ENCODE data around the gene GPX8.

The GPX8 gene

GRCh38 chr5:55159763-55160492 is at the start of gene GPX8:
Gene GPX8, plus strand, starts transcription at chr5:55160171. Its CDS starts 22 bp downstream, at chr5:55160193.
- DNase-seq = peak in 3 of 6 experiments; percentile 37 to 62 (median 58)

- DNase-seq = no peak
Observed at GRCh38 chr5:55110217-55110616, 49.8 kb upstream of the GPX8 start.

GRCh38 chr5:55113327-55113726 is 46.6 kb upstream of the GPX8 start:
- peak in 1 of 6 experiments; percentile 17 for DNase-seq

GRCh38 chr5:55114061-55114460 is 45.9 kb upstream of the GPX8 start:
- no peak for DNase-seq

- no peak for DNase-seq
Observed at GRCh38 chr5:55123365-55123764, 36.6 kb upstream of the GPX8 start.

GRCh38 chr5:55134053-55134722 is 25.8 kb upstream of the GPX8 start:
- DNase-seq = no peak

- no peak for DNase-seq
Observed at GRCh38 chr5:55136521-55136920, 23.4 kb upstream of the GPX8 start.

GRCh38 chr5:55140908-55141665 is 18.9 kb upstream of the GPX8 start:
- DNase-seq = no peak

GRCh38 chr5:55141945-55142690 is 17.9 kb upstream of the GPX8 start:
- DNase-seq = no peak

GRCh38 chr5:55143624-55144023 is 16.3 kb upstream of the GPX8 start:
- no peak for DNase-seq

- no peak for DNase-seq
Observed at GRCh38 chr5:55146080-55146479, 13.9 kb upstream of the GPX8 start.

- peak; percentile 53 to 81 (median 70) for DNase-seq
Observed at GRCh38 chr5:55146543-55147151, 13.3 kb upstream of the GPX8 start.

GRCh38 chr5:55149308-55149795 is 10.6 kb upstream of the GPX8 start:
- no peak for DNase-seq

GRCh38 chr5:55151923-55152842 is 7.8 kb upstream of the GPX8 start:
- no peak for DNase-seq

GRCh38 chr5:55154873-55155272 is 5.1 kb upstream of the GPX8 start:
- DNase-seq = no peak

- no peak for DNase-seq
Observed at GRCh38 chr5:55160493-55161209, 680 bp downstream of the GPX8 start.

- DNase-seq = no peak
Observed at GRCh38 chr5:55162666-55163065, 2.7 kb downstream of the GPX8 start.

GRCh38 chr5:55171471-55171870 is 11.5 kb downstream of the GPX8 start:
- no peak for DNase-seq

- peak; percentile 5 to 78 (median 54) for DNase-seq
Observed at GRCh38 chr5:55172051-55172899, 12.3 kb downstream of the GPX8 start.
